Prostate gland (tissue), 2 donors: Measurements from ENCODE around the gene PCGF2.

ENCODE experiments used
- POLR2A ChIP-seq: fragments of 450-650 bp; IDR thresholded peaks from one replicate; pipeline ENCODE4 v1.6.1; 2016; ENCODE audit warnings: antibody characterized with exemption, mild to moderate bottlenecking
- TF ChIP-seq, protein P1 (sequence below), 4 experiments: fragments of 200-600 bp in 2 of 4; fragments of 450-650 bp in 2 of 4; sonication (generic) in 2 of 4; IDR thresholded peaks; 1 replicate in 3 of 4; 2 replicates in 1 of 4; pipeline ENCODE4 v1.5.1; 2016 to 2019; ENCODE audit warnings: antibody characterized with exemption in 4 of 4, mild to moderate bottlenecking in 2 of 4, moderate library complexity in 2 of 4

DNA sequence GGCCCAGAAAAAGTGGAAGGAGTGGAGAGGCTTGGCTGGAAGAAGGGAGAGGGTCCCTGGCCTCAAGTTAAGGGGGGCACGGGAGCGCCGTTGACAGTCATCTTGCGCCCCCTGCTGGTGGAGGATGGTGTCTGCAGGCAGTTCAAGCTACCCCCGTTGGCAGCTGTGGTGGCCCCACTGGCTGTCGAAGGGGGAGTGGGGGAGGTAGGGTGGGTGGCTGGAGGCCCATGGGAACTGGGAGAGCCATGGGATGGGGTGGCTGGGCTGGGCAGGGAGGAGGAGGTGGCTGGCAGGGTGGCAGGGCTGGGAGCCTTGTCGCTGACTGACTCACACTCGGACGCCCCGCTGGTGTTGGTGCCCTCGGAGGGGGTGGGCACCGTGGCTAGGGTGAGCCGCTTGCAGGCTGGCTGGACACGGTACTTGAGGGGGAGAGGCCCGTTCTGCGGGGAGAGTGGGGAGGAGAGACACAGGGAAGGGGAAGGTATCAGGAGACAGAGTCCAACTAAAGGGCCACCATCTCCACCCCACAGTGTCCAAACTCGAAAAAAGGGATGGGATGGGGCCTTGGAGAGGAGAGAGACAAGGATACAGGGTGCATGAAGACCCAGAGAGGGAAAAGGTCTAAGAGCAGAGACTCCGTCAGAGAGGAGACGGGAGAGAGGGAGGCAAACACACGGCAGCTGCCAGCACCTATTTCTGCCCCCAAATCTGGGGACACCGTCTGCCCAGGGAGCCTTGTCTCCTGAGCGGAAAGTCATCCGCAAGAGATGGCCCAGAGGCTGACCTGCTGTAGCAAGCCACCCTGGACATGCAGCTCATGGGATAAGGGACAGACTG is 12.8 kb downstream of the PCGF2 start:
- TF ChIP-seq, protein P1, sequence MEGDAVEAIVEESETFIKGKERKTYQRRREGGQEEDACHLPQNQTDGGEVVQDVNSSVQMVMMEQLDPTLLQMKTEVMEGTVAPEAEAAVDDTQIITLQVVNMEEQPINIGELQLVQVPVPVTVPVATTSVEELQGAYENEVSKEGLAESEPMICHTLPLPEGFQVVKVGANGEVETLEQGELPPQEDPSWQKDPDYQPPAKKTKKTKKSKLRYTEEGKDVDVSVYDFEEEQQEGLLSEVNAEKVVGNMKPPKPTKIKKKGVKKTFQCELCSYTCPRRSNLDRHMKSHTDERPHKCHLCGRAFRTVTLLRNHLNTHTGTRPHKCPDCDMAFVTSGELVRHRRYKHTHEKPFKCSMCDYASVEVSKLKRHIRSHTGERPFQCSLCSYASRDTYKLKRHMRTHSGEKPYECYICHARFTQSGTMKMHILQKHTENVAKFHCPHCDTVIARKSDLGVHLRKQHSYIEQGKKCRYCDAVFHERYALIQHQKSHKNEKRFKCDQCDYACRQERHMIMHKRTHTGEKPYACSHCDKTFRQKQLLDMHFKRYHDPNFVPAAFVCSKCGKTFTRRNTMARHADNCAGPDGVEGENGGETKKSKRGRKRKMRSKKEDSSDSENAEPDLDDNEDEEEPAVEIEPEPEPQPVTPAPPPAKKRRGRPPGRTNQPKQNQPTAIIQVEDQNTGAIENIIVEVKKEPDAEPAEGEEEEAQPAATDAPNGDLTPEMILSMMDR (IDR thresholded peaks at IDR 0.05): peak; percentile 89 to 97 (median 94)
- TF ChIP-seq POLR2A: no peak
